Adipocyte (in vitro differentiated cells): Measurements from ENCODE around the gene PRKAG3.

Source experiments
- DNase-seq: peaks from one replicate; pipeline ENCODE4 v3.0.0-alpha.2; 2015; ENCODE audit warnings: low read depth
- H3K27me3 ChIP-seq: replicated peaks from 2 replicates; pipeline ENCODE4 v1.7.0; 2013; ENCODE audit warnings: mild to moderate bottlenecking, low read length, moderate library complexity; ENCODE audit not compliant: control insufficient read depth, insufficient read depth
- H3K36me3 ChIP-seq: 2 replicates; pipeline ENCODE4 v1.7.0; 2013; ENCODE audit warnings: low read length, mild to moderate bottlenecking, moderate library complexity; ENCODE audit not compliant: control insufficient read depth, insufficient read depth, severe bottlenecking
- H3K4me1 ChIP-seq: 2 replicates; pipeline ENCODE4 v1.7.0; 2013; ENCODE audit warnings: mild to moderate bottlenecking, low read length, moderate library complexity; ENCODE audit not compliant: control insufficient read depth, insufficient read depth
- H3K4me3 ChIP-seq: 2 replicates; pipeline ENCODE4 v1.7.0; 2013; ENCODE audit warnings: mild to moderate bottlenecking, low read length, moderate library complexity
- H3K9ac ChIP-seq: 2 replicates; pipeline ENCODE4 v1.7.0; 2013; ENCODE audit warnings: mild to moderate bottlenecking, low read length, moderate library complexity
- H3K9me3 ChIP-seq: 2 replicates; pipeline ENCODE4 v1.7.0; 2013; ENCODE audit warnings: mild to moderate bottlenecking, low read length, moderate library complexity; ENCODE audit not compliant: control insufficient read depth

The PRKAG3 gene

GRCh38 chr2:218860950-218861381 lies 29.4 kb upstream of the PRKAG3 start:
- peak; percentile 68 for DNase-seq
- Histone ChIP-seq H3K27me3 (peaks cover 54% of the 10 kb centered on the region), H3K4me3 (no peak overlapping the region)

GRCh38 chr2:218859988-218860831 lies 28.6 kb upstream of the PRKAG3 start:
- DNase-seq = no peak
- H3K36me3 ChIP-seq = no peaks in the 10 kb centered on the region
- no peak overlapping the region for H3K9ac ChIP-seq
- H3K9me3 ChIP-seq = no peaks in the 10 kb centered on the region
- H3K4me3 ChIP-seq = no peak overlapping the region
- peaks cover 62% of the 10 kb centered on the region for H3K27me3 ChIP-seq
- H3K4me1 ChIP-seq = peaks cover 6% of the 10 kb centered on the region

More at GRCh38 chr2:218860950-218861381, 29.4 kb upstream of the PRKAG3 start:
- Histone ChIP-seq H3K9me3 (no peaks in the 10 kb centered on the region), H3K4me1 (peaks cover 6% of the 10 kb centered on the region), H3K9ac (no peak overlapping the region), H3K36me3 (no peaks in the 10 kb centered on the region)

DNA sequence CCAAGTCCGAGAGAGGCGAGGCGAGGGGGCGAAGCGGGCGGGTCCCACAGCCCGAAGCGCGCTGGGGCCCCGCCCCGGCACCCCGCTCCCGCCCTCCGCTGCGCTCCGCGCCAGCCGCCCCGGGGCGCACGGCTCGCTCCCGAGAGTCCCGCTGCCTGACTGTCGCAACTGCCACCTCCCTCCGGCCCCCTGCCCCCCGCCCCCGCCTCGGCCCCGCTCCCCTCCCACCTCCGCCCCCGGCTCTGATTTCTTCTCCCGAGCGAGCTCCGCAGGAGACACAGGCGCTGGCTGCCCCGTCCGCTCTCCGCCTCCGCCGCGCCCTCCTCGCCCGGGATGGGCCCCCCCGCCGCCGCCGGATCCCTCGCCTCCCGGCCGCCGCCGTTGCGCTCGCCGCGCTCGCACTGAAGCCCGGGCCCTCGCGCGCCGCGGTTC lies 28.0 kb upstream of the PRKAG3 start, which contains the start of gene WNT6:
TSS of gene WNT6 (plus strand) at position 250 of the 432 bp plus-strand sequence. CDS start 233 bp downstream, outside the sequence.
- DNase-seq = peak; percentile 68
- H3K4me3 ChIP-seq = no peak within 1 kb of the TSS
- H3K9ac ChIP-seq = no peak within 1 kb of the TSS
- no peaks in the 10 kb centered on the region for H3K9me3 ChIP-seq
- peaks cover 6% of the 10 kb centered on the region for H3K4me1 ChIP-seq
- H3K27me3 ChIP-seq = peaks cover 68% of the 10 kb centered on the region
- H3K36me3 ChIP-seq = no peaks in the 10 kb centered on the region

DNA sequence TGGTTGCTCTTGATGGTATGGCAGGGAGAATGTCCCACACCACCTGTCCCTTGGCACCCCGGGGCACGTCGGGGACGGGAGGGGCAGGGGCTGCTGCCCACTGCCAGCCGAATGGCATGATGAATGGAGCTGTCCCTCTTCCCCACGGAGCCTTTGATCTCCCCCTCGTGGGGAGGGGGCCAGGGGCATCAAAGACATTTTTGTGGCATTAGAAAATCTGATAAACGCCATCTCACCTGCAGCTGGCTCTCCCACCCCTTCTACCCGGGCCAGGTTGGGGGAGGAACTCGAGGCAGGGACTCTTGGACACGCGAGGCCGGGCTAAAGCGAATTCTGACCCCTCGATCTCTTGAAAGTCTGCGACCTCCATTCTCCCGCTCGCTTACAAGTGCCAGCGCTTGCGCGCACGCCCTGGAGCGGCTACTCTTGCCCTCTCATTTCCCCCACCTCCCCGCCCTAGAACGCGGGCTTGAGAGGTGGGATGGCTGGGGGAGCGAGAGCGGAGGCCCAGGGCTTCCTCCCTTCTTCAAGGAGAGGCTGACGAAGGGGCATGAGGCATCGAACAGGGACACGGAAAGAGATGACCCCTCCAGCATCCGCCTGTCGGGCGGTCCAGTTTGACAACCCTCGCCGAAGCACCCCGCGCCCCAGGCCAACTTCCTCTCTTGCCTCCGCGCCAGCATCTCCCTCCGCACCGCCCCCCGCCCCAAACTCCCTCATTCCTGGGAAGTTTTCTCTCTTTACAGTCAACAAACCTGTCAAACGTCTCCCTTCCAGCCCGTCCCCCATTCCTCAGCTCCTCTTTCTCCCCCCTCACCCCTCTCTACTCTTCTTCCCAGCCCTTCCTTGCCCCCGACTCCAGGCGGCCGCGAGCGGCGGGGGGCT lies 27.3 kb upstream of the PRKAG3 start:
- H3K4me3 ChIP-seq = no peak overlapping the region

GRCh38 chr2:218858138-218858445 lies 26.5 kb upstream of the PRKAG3 start:
- DNase-seq = no peak
- H3K4me1 ChIP-seq = peaks cover 6% of the 10 kb centered on the region
- no peak overlapping the region for H3K9ac ChIP-seq
- no peaks in the 10 kb centered on the region for H3K36me3 ChIP-seq
- H3K27me3 ChIP-seq = peaks cover 73% of the 10 kb centered on the region
- H3K4me3 ChIP-seq = no peak overlapping the region
- H3K9me3 ChIP-seq = no peaks in the 10 kb centered on the region

More for the DNA sequence above, 27.3 kb upstream of the PRKAG3 start:
- Histone ChIP-seq H3K9me3 (no peaks in the 10 kb centered on the region), H3K9ac (no peak overlapping the region), H3K36me3 (no peaks in the 10 kb centered on the region), H3K27me3 (peaks cover 75% of the 10 kb centered on the region), H3K4me1 (peaks cover 6% of the 10 kb centered on the region)
- no peak for DNase-seq

DNA sequence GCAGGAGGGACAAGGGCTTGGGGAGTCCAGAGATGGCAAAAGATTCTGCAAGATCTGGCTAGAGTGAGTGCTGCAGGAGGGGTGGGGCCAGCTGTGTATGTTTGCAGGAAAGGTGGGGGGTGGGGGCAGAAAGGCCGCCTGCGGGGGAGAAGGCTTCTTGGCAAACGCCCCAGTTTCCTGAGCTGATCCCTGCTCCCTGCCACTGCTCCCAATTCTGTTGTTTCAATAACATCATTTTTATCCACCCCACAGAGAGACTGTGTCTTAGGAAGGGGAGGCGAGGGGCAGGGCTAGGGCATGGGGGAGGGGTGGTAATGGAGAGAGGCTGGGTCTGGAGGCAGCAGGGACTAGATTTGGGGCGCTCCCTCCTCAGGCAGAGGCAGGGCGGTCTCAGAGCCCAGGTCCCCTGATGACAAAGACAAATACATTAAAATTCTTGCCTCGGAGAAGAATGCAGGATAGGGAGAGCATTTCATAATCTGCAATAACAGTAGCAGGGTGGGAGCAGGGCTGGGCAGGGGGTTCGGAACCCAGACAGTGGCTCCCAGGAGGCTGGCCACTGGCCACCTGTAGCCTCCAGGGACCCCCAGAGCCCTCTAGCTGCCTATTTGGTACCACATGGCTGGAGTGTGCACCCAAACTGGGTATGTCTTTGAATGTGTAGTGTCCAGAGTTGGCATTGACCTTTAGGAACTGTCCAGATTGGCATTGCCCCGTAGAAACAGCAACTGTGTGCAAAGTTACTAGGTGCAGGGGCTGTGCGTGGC lies 26.0 kb upstream of the PRKAG3 start:
- peaks cover 70% of the 10 kb centered on the region for H3K27me3 ChIP-seq
- H3K36me3 ChIP-seq = no peaks in the 10 kb centered on the region
- peaks cover 6% of the 10 kb centered on the region for H3K4me1 ChIP-seq
- DNase-seq = no peak
- no peak overlapping the region for H3K9ac ChIP-seq
- no peaks in the 10 kb centered on the region for H3K9me3 ChIP-seq
- no peak overlapping the region for H3K4me3 ChIP-seq

DNA sequence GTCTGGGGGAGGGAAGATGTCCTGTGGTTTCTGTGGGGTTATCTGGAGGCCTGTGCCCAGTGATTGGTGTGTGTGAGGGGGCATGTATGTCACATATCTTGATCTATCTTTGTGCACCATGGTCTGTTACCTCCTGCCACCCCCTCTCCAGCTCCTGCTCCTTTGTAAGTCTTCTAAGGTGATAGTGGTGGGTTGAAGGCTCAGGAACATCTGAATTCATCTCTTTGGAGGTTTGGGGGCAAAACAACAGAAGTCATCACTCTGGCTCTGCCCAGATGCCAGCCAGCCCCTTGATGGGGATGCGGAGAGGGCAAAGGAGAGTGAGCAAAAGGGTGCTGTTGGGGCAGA lies 25.3 kb upstream of the PRKAG3 start:
- Histone ChIP-seq H3K36me3 (no peaks in the 10 kb centered on the region), H3K4me3 (no peak overlapping the region), H3K9ac (no peak overlapping the region), H3K27me3 (peaks cover 67% of the 10 kb centered on the region), H3K4me1 (peaks cover 6% of the 10 kb centered on the region), H3K9me3 (no peaks in the 10 kb centered on the region)
- no peak for DNase-seq

- Histone ChIP-seq H3K9ac (no peak overlapping the region), H3K4me1 (peaks cover 6% of the 10 kb centered on the region), H3K27me3 (peaks cover 63% of the 10 kb centered on the region), H3K9me3 (no peaks in the 10 kb centered on the region), H3K36me3 (no peaks in the 10 kb centered on the region), H3K4me3 (no peak overlapping the region)
- DNase-seq = no peak
Measured at GRCh38 chr2:218856167-218856895, 24.7 kb upstream of the PRKAG3 start.

- Histone ChIP-seq H3K9me3 (no peaks in the 10 kb centered on the region), H3K36me3 (no peaks in the 10 kb centered on the region), H3K27me3 (peaks cover 60% of the 10 kb centered on the region)
Measured at GRCh38 chr2:218855305-218856166, 23.9 kb upstream of the PRKAG3 start.

DNA sequence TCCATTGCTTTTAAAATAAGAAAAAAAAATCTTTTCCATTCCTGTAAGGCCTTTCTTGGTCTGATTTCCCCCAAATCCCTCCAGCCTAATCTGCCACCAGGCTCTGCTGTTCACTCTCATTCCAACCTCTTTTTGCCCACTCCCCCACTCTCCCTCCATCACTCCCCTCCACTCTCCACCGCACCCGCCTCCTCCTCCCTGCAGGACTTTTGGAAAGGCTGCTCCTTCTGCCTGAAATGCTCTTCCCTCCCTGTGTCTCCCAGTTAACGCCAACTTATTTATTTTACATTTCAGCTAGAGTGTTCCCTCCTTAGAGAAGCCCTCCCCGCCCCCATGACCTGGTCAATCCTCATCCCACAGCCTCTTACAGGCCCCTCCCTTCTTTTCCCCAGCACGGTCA lies 23.3 kb upstream of the PRKAG3 start:
- Histone ChIP-seq H3K9me3 (no peaks in the 10 kb centered on the region), H3K27me3 (peaks cover 53% of the 10 kb centered on the region)

More at GRCh38 chr2:218855305-218856166, 23.9 kb upstream of the PRKAG3 start:
- Histone ChIP-seq H3K4me3 (no peak overlapping the region), H3K9ac (no peak overlapping the region), H3K4me1 (peaks cover 6% of the 10 kb centered on the region)
- DNase-seq = no peak

More for the DNA sequence above, 23.3 kb upstream of the PRKAG3 start:
- Histone ChIP-seq H3K36me3 (no peaks in the 10 kb centered on the region), H3K4me3 (no peak overlapping the region), H3K4me1 (no peaks in the 10 kb centered on the region), H3K9ac (no peak overlapping the region)
- DNase-seq = no peak
